NCI-H82 treated with DMSO at 0.1 percent for 48 hours (cell line): Measurements from ENCODE around the gene AFDN.

Source experiments
- DNase-seq: peaks from one replicate; lab custom pipeline; 2025; ENCODE audit not compliant: unreplicated experiment; lab: John Stamatoyannopoulos, UW

Gene AFDN

GRCh38 chr6:167795874-167796191 lies 30.9 kb upstream of the AFDN start:
- no peak for DNase-seq

GRCh38 chr6:167796192-167796981 lies 30.3 kb upstream of the AFDN start:
- DNase-seq = no peak

- DNase-seq = no peak
Observed at GRCh38 chr6:167797011-167797471, 29.7 kb upstream of the AFDN start.

GRCh38 chr6:167797476-167798265 lies 29.0 kb upstream of the AFDN start:
- DNase-seq = no peak

GRCh38 chr6:167798453-167798852 lies 28.3 kb upstream of the AFDN start:
- no peak for DNase-seq

- peak; percentile 93 for DNase-seq
Observed at GRCh38 chr6:167799033-167799821, 27.5 kb upstream of the AFDN start.

GRCh38 chr6:167800549-167800948 lies 26.2 kb upstream of the AFDN start:
- no peak for DNase-seq

GRCh38 chr6:167801263-167801662 lies 25.4 kb upstream of the AFDN start:
- no peak for DNase-seq

- no peak for DNase-seq
Observed at GRCh38 chr6:167802339-167802738, 24.4 kb upstream of the AFDN start.

GRCh38 chr6:167803816-167804215 lies 22.9 kb upstream of the AFDN start:
- DNase-seq = no peak

- DNase-seq = no peak
Observed at GRCh38 chr6:167804281-167805013, 22.3 kb upstream of the AFDN start.

- DNase-seq = no peak
Observed at GRCh38 chr6:167805349-167806060, 21.2 kb upstream of the AFDN start.

GRCh38 chr6:167806061-167806700 lies 20.5 kb upstream of the AFDN start:
- no peak for DNase-seq

GRCh38 chr6:167807200-167807599 lies 19.5 kb upstream of the AFDN start:
- DNase-seq = no peak

GRCh38 chr6:167807756-167808155 lies 19.0 kb upstream of the AFDN start:
- DNase-seq = no peak

GRCh38 chr6:167811040-167811439 lies 15.7 kb upstream of the AFDN start:
- no peak for DNase-seq

GRCh38 chr6:167811442-167812087 lies 15.1 kb upstream of the AFDN start:
- DNase-seq = no peak

GRCh38 chr6:167812088-167812487 lies 14.6 kb upstream of the AFDN start:
- DNase-seq = no peak

GRCh38 chr6:167815296-167815980 lies 11.3 kb upstream of the AFDN start:
- DNase-seq = no peak
